MM.1S (cell line): Measurements from ENCODE around the gene CTTN.

ENCODE experiments used
- CTCF ChIP-seq: fragments of 300-600 bp; sonication (generic); IDR thresholded peaks from 2 replicates; pipeline ENCODE4 v1.5.1; 2016; ENCODE audit warnings: antibody characterized with exemption, low read length, mixed read lengths
- EZH2 ChIP-seq: fragments of 300-600 bp; sonication (generic); optimal IDR thresholded peaks from 2 replicates; pipeline ENCODE3; 2017; ENCODE audit warnings: low read depth, mild to moderate bottlenecking, antibody characterized with exemption, low read length, mixed read lengths

DNA sequence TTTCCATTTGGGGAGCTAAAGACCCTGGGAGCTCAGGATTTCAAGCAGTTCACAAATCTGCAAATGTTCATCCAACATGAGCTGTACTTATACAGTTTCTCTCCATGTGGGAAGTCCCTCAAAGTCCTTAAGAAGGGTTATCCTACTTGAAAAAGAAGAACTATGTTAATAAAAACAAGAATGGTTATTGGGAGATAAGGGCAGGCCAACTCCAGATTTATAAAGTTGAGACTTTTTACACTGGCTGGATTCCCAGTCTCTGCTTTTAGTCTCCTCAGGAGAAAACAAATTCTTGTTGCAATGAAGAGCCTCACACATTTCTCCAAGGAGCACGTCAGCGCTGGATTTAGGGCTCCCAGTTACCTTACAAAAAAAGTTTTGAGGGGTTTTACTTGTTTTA, 34.2 kb upstream of the CTTN start:
- TF ChIP-seq CTCF (no peak), EZH2 (no peak)
